Endothelial cell of umbilical vein (primary cell): ENCODE data around the gene ANXA2. TPM values are rescaled to one million over a fixed set of nuclear protein-coding genes. Genes with fewer than 3 reads are reported as not detected.

Experiments used
- BruUV-seq: library from RNA; stranded (reverse); fragments of 400-500 nt; replicated peaks from 2 replicates; lab custom pipeline; 2021; lab: Mats Ljungman, UMichigan
- CTCF ChIA-PET: fragments of 300-600, 350-600 bp; sonication (Branson Sonifier 250); formaldehyde crosslinking; loops from one replicate; lab custom pipeline; 2021; ENCODE audit warnings: antibody characterized with exemption, inconsistent platforms; lab: Charles Lee
- POLR2A ChIA-PET: fragments of 300-600, 350-600 bp; sonication (Branson Sonifier 250); formaldehyde crosslinking; loops from one replicate; lab custom pipeline; 2021; ENCODE audit warnings: antibody characterized with exemption, inconsistent platforms; lab: Charles Lee
- DNase-seq: peaks from one replicate; pipeline ENCODE4 v3.0.0-alpha.2; 2011; ENCODE audit warnings: low read depth, low spot score
- FAIRE-seq: peaks from 2 replicates; lab custom pipeline; 2011; peaks lifted over from hg19 to GRCh38; lab: Jason Lieb, UNC
- H2AFZ ChIP-seq: 2 replicates; pipeline ENCODE4 v1.6.0; 2012; ENCODE audit warnings: low read depth, low read length, control low read depth, inconsistent platforms
- H3K27ac ChIP-seq: 2 replicates; pipeline ENCODE4 v1.5.1; 2011; ENCODE audit warnings: low read depth, mild to moderate bottlenecking, control low read depth, low read length, moderate library complexity; ENCODE audit not compliant: insufficient read depth
- H3K27me3 ChIP-seq, 2 experiments: 2 replicates each; pipeline versions ENCODE4 v1.6.0 to v1.6.1; 2011; ENCODE audit warnings: low read length in 2 of 2, mixed read lengths in 1 of 2; ENCODE audit not compliant: control insufficient read depth in 2 of 2, insufficient read depth in 2 of 2
- H3K36me3 ChIP-seq, 2 experiments: 2 replicates in 1 of 2; 3 replicates in 1 of 2; pipeline ENCODE4 v1.5.1; 2011; ENCODE audit warnings: low read length in 2 of 2, mild to moderate bottlenecking in 1 of 2, moderate library complexity in 1 of 2; ENCODE audit not compliant: control insufficient read depth in 2 of 2, insufficient read depth in 2 of 2; ENCODE audit errors: extremely low read depth in 1 of 2
- H3K4me1 ChIP-seq: 3 replicates; pipeline ENCODE4 v1.5.1; 2011; ENCODE audit warnings: mild to moderate bottlenecking, low read length; ENCODE audit not compliant: control insufficient read depth, insufficient read depth; ENCODE audit errors: extremely low read depth
- H3K4me2 ChIP-seq: 2 replicates; pipeline ENCODE4 v1.6.1; 2011; ENCODE audit warnings: low read length, control low read depth, mixed read lengths; ENCODE audit not compliant: insufficient read depth
- H3K4me3 ChIP-seq, 3 experiments: fragments of 200-600 bp in 1 of 3; sonication (generic), shearing (Covaris generic) in 1 of 3; replicated peaks in 1 of 3; 2 replicates each; pipeline ENCODE4 v1.5.1; 2011 to 2016; ENCODE audit warnings: control low read depth in 3 of 3, low read length in 3 of 3, mild to moderate bottlenecking in 2 of 3, inconsistent platforms in 1 of 3, low read depth in 1 of 3, moderate library complexity in 1 of 3; ENCODE audit not compliant: insufficient read depth in 1 of 3
- H3K79me2 ChIP-seq: 2 replicates; pipeline ENCODE4 v1.6.0; 2012; ENCODE audit warnings: low read length, inconsistent platforms; ENCODE audit not compliant: control insufficient read depth, insufficient read depth
- H3K9ac ChIP-seq: replicated peaks from 2 replicates; pipeline ENCODE3; 2011; ENCODE audit warnings: low read length, control low read depth; ENCODE audit not compliant: insufficient read depth; ENCODE audit errors: extremely low read depth
- H3K9me1 ChIP-seq: replicated peaks from 3 replicates; pipeline ENCODE4 v1.6.0; 2011; ENCODE audit warnings: mild to moderate bottlenecking, low read length; ENCODE audit not compliant: control insufficient read depth, insufficient read depth; ENCODE audit errors: extremely low read depth
- H3K9me3 ChIP-seq: replicated peaks from 2 replicates; pipeline ENCODE4 v1.5.1; 2012; ENCODE audit warnings: low read length, inconsistent platforms; ENCODE audit not compliant: control insufficient read depth, insufficient read depth
- H4K20me1 ChIP-seq: replicated peaks from 2 replicates; pipeline ENCODE3; 2011; ENCODE audit warnings: mild to moderate bottlenecking, low read length; ENCODE audit not compliant: control insufficient read depth, insufficient read depth; ENCODE audit errors: extremely low read depth
- EZH2 ChIP-seq: IDR thresholded peaks from 2 replicates; pipeline ENCODE4 v1.6.1; 2012; ENCODE audit warnings: borderline replicate concordance, low read depth, mild to moderate bottlenecking, moderate library complexity, low read length, inconsistent platforms; ENCODE audit not compliant: severe bottlenecking
- FOS ChIP-seq: IDR thresholded peaks from 2 replicates; pipeline ENCODE4 v1.6.1; 2011; ENCODE audit warnings: mild to moderate bottlenecking, low read length, moderate library complexity, borderline replicate concordance; ENCODE audit not compliant: insufficient read depth
- GATA2 ChIP-seq: IDR thresholded peaks from 2 replicates; pipeline ENCODE4 v1.7.0; 2011; ENCODE audit warnings: low read depth, mild to moderate bottlenecking, moderate library complexity, mixed read lengths, low read length; ENCODE audit not compliant: insufficient read length, insufficient read depth
- MYC ChIP-seq: IDR thresholded peaks from one replicate; pipeline ENCODE4 v1.6.1; 2011; ENCODE audit warnings: mild to moderate bottlenecking, low read depth, low read length
- POLR2A ChIP-seq: IDR thresholded peaks from 2 replicates; pipeline ENCODE4 v1.6.1; 2012; ENCODE audit warnings: low read depth, mild to moderate bottlenecking, control low read depth, low read length
- dilution Hi-C: fragments of 300-500 bp; cut with MboI; formaldehyde crosslinking; loops from one replicate; pipeline ENCODE4 v1.15.0; 2019; ENCODE audit warnings: low sequenced_read_pairs; ENCODE audit not compliant: extremely low pct_ligation_motif_present
- intact Hi-C: fragments of 100-400 bp; cut with micrococcal nuclease; formaldehyde crosslinking; loops from one replicate; pipeline ENCODE4 v1.10.0; 2022
- polyA plus RNA-seq, 4 experiments: library from polyadenylated mRNA; depleted of rRNA in 3 of 4; stranded (reverse) in 3 of 4; unstranded in 1 of 4; fragments of >200 nt; gene quantifications; 2 replicates each; pipeline versions ENCODE4 v1.2.1 to v1.2.3, GENCODE V29; 2011 to 2012; ENCODE audit warnings: missing spikeins in 1 of 4
- total RNA-seq: library from RNA; stranded (reverse); gene quantifications from 2 replicates; pipeline ENCODE4 v1.2.3, GENCODE V29; 2021

Gene ANXA2
- total and polyA plus RNA-seq, 2 donors (not counting 3 experiments of a cell fraction or from before 2014, with no cell fraction given): 2,725 to 3,299 TPM

DNA sequence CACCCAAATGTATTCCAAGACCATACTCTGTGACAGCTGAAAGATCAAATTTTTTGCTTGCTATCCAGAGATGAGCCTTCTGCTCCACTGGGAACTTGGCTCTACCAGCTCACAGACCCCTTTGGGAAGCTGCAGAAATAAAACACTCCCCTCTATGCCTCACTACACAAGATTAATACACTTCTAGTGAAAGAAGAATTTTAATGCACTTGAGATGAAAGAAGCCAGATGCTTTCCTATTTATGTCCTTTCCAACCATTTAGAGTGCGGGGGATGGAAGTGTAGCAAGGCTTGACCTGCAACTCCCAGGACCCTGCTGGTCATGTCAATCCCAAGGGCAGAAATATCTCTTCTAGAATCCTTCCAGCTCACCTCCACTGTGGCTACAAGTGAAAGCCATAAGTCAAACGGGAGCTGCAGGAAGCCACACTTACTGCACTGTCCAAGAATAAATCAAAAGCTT, 34.7 kb downstream of the ANXA2 start:
- Histone ChIP-seq H3K36me3 (peaks cover 24 to 54% of the 10 kb centered on the region in 2 experiments), H3K27me3 (no peaks in the 10 kb centered on the region), H3K9me3 (no peaks in the 10 kb centered on the region), H3K4me3 (no peak overlapping the region), H3K4me2 (peak overlapping the region; percentile 30), H3K79me2 (peaks cover 68% of the 10 kb centered on the region), H4K20me1 (peaks cover 8% of the 10 kb centered on the region), H3K9me1 (no peaks in the 10 kb centered on the region), H2AFZ (no peak overlapping the region), H3K9ac (peak overlapping the region; percentile 2), H3K4me1 (peaks cover 46% of the 10 kb centered on the region), H3K27ac (peak overlapping the region; percentile 23)
- FAIRE-seq: no peak
- ChIA-PET CTCF (interaction anchor here (1.1 to 7.3 kb wide), 9 partner anchors 7 to 158 kb away, joined by 3 to 84 read pairs (median 14); no protein-coding TSS in a partner anchor), POLR2A (interaction anchor here (1.0 to 1.2 kb wide), 2 partner anchors 20 to 28 kb away, joined by 3 read pairs; no protein-coding TSS in a partner anchor)
- dilution Hi-C loops: no loop called here
- no peak for DNase-seq
- BruUV-seq: TSS peak; percentile 1
- TF ChIP-seq EZH2: no peak
- intact Hi-C loops: loop anchor here (5.0 kb wide), 2 partner anchors 34 to 144 kb away; partner anchors contain the start of gene ANXA2

DNA sequence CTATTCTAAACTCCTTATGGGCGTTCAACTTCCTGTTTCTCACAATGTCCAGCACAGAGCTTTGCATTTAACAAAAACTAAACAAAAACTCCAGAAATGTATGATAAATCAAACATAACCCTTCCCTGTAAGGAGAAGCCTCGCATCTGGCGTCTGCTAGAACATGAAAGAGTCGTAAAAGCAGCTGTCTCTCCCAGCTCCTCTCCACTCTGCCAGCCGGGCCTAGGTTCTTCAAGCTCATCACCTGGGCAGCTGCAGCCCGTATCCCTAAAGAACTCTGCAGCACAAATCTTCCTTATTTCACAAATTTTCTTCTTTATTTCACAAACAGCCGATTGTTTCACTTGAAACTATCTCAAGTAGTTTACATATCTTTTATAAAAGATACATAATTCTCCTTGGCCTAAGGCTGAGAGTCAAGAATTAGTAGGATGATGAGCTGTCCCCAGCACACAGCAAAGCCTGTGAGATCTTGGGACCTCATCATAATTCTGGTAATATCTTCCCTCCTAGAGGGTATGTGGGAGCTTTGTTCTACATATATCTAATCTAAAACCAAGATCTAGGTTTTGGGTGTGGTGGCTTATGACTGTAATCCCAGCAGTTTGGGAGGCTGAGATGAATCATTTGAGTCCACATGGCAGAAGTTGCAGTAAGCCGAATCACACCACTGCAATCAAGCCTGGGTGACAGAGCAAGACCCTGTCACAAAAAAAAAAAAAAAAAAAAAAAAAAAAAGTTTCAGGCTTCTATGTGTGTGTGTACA, 35.3 kb downstream of the ANXA2 start:
- Histone ChIP-seq H4K20me1 (peaks cover 8% of the 10 kb centered on the region), H3K79me2 (peaks cover 71% of the 10 kb centered on the region), H2AFZ (no peak overlapping the region), H3K27me3 (no peaks in the 10 kb centered on the region), H3K9me1 (no peaks in the 10 kb centered on the region), H3K27ac (peak overlapping the region; percentile 23), H3K4me1 (peaks cover 46% of the 10 kb centered on the region), H3K36me3 (peaks cover 24 to 54% of the 10 kb centered on the region in 2 experiments), H3K4me2 (peak overlapping the region; percentile 14), H3K9me3 (no peaks in the 10 kb centered on the region), H3K4me3 (no peak overlapping the region), H3K9ac (peak overlapping the region; percentile 11)
- intact Hi-C loops (loop anchor here (5.0 kb wide), 2 partner anchors 35 to 145 kb away; partner anchors contain the start of gene ANXA2), dilution Hi-C loops (no loop called here)
- FAIRE-seq (peak; percentile 55), DNase-seq (no peak)
- CTCF ChIA-PET: interaction anchor here (1.4 to 7.3 kb wide), 10 partner anchors 8 to 158 kb away, joined by 3 to 84 read pairs (median 11); no protein-coding TSS in a partner anchor
- no TSS peak for BruUV-seq
- TF ChIP-seq MYC (no peak), FOS (peak; percentile 36), GATA2 (peak; percentile 74), POLR2A (no peak)
- POLR2A ChIA-PET: interaction anchor here (0.9 to 1.6 kb wide), 6 partner anchors 8 to 35 kb away, joined by 3 to 5 read pairs (median 3); partner anchors contain the start of gene ANXA2
